Stomach (tissue), 9 donors: ENCODE data around the gene PPP2R5C. TPM values are rescaled to one million over a fixed set of nuclear protein-coding genes. Genes with fewer than 3 reads are reported as not detected.
"Not testable (repeated sequence)": the region's sequence is repeated elsewhere in the genome, so short reads cannot be mapped to it uniquely, and the experiment has no call there.

ENCODE experiments used
- DNase-seq, 2 donors: peaks; one replicate each; pipeline versions ENCODE4 v3.0.0 to v3.0.0-alpha.2; 2013 to 2019
- H3K27ac ChIP-seq, 5 donors: fragments of 200-600 bp in 4 of 5; sonication (generic) in 4 of 5; one replicate each; pipeline ENCODE4 v1.5.1; 2013 to 2019; ENCODE audit warnings: mild to moderate bottlenecking in 1 of 5, moderate library complexity in 1 of 5
- H3K27me3 ChIP-seq, 3 donors: fragments of 200-600 bp; sonication (generic); one replicate each; pipeline ENCODE4 v1.5.1; 2017 to 2019; ENCODE audit warnings: mixed run types in 1 of 3
- H3K36me3 ChIP-seq, 4 donors: fragments of 200-600 bp; sonication (generic); 1 replicate in 3 of 4; 2 replicates in 1 of 4; pipeline ENCODE4 v1.5.1; 2016 to 2019
- H3K4me1 ChIP-seq, 4 donors: fragments of 200-600 bp; sonication (generic); one replicate each; pipeline ENCODE4 v1.5.1; 2016 to 2019
- H3K4me3 ChIP-seq, 4 donors: fragments of 200-600 bp; sonication (generic) in 3 of 4; one replicate each; pipeline ENCODE4 v1.5.1; 2016 to 2019; ENCODE audit warnings: mild to moderate bottlenecking in 1 of 4
- H3K9me3 ChIP-seq, 4 donors: fragments of 200-600 bp; sonication (generic); one replicate each; pipeline ENCODE4 v1.5.1; 2016 to 2019
- CTCF ChIP-seq, 7 experiments: fragments of 450-650 bp in 4 of 7; fragments of 200-600 bp in 3 of 7; sonication (generic) in 3 of 7; IDR thresholded peaks; one replicate each; pipeline ENCODE4 v1.5.1; 2016 to 2019; ENCODE audit warnings: antibody characterized with exemption in 7 of 7, control low read depth in 2 of 7, mild to moderate bottlenecking in 1 of 7
- EP300 ChIP-seq: sonication (generic); formaldehyde crosslinking; IDR thresholded peaks from one replicate; pipeline ENCODE4 v1.6.1; 2017; ENCODE audit warnings: antibody characterized with exemption
- POLR2A ChIP-seq, 4 donors: fragments of 450-650 bp; IDR thresholded peaks; one replicate each; pipeline ENCODE4 v1.6.1; 2016; ENCODE audit warnings: antibody characterized with exemption in 4 of 4, control low read depth in 2 of 4, mild to moderate bottlenecking in 1 of 4, moderate library complexity in 1 of 4
- POLR2AphosphoS5 ChIP-seq, 3 donors: sonication (generic); formaldehyde crosslinking; IDR thresholded peaks; one replicate each; pipeline ENCODE4 v1.6.1; 2016; ENCODE audit warnings: antibody characterized with exemption in 3 of 3
- WGBS, 5 donors: extraction: QIAGEN DNeasy Blood & Tissue Kit in 3 of 5; methylation state at CpG; one replicate each; pipeline versions ENCODE4 v1.1.5 to v1.1.7; 2013 to 2018; 5-methylcytosine and 5-hydroxymethylcytosine counted together
- intact Hi-C: fragments of 100-400 bp; cut with DNase I; formaldehyde crosslinking; loops from one replicate; pipeline ENCODE4 v1.15.1; 2023; ENCODE audit warnings: low total_unique reads
- polyA plus RNA-seq, 3 donors: library from polyadenylated mRNA; stranded (reverse); fragments of 200-250 nt; gene quantifications; one replicate each; pipeline ENCODE4 v1.2.3, GENCODE V29; 2013
- total RNA-seq, 5 donors: library from RNA; depleted of rRNA; stranded (reverse); fragments of >200 nt; gene quantifications; one replicate each; pipeline versions ENCODE4 v1.1.0 to v1.2.3, GENCODE V29; 2014 to 2016
- donor health status: healthy with polysubstance abuse.
- donor health status: Bipolar disorder and iron deficiency.
- donor health status: healthy.

PPP2R5C gene
- total and polyA plus RNA-seq, 8 donors = 19.7 to 175 (median 89.6) TPM

GRCh38 chr14:101790232-101790631 lies 28.7 kb downstream of the PPP2R5C start:
- Histone ChIP-seq H3K27me3 (no peaks in the 10 kb centered on the region), H3K27ac (peak overlapping the region in 1 of 5 donors; percentile 19), H3K4me1 (peaks cover 0 to 25% (median 12%) of the 10 kb centered on the region in 4 donors), H3K9me3 (no peaks in the 10 kb centered on the region), H3K4me3 (no peak overlapping the region), H3K36me3 (peaks cover 0 to 4% (median 2%) of the 10 kb centered on the region in 4 donors)
- intact Hi-C loops = no loop called here
- TF ChIP-seq CTCF (IDR thresholded peaks at IDR 0.05) (no peak), POLR2A (IDR thresholded peaks at IDR 0.05) (no peak), EP300 (no peak), POLR2AphosphoS5 (IDR thresholded peaks at IDR 0.05) (no peak)
- DNase-seq = no peak
- 88 to 93% (median 91%) methylated on average over 7 of the region's 7 CpGs for WGBS, 5 donors

GRCh38 chr14:101791919-101792572 lies 30.5 kb downstream of the PPP2R5C start:
- DNase-seq = peak in 1 of 2 donors; percentile 79
- no peaks in the 10 kb centered on the region for H3K9me3 ChIP-seq
- H3K4me3 ChIP-seq = peak overlapping the region; percentile 12 to 33 (median 27)
- peak in 1 of 3 donors; percentile 62 for TF ChIP-seq POLR2AphosphoS5 (IDR thresholded peaks at IDR 0.05)
- TF ChIP-seq EP300 = no peak
- 24 to 30% (median 30%) methylated on average over 5 of the region's 5 CpGs for WGBS, 5 donors
- intact Hi-C loops = no loop called here
- no peaks in the 10 kb centered on the region for H3K27me3 ChIP-seq
- peak overlapping the region in 4 of 5 donors; percentile 43 to 69 (median 62) for H3K27ac ChIP-seq
- peaks cover 0 to 3% (median 2%) of the 10 kb centered on the region in 4 donors for H3K36me3 ChIP-seq
- H3K4me1 ChIP-seq = peaks cover 0 to 25% (median 12%) of the 10 kb centered on the region in 4 donors

- intact Hi-C loops = no loop called here
- Histone ChIP-seq H3K4me3 (no peak overlapping the region), H3K4me1 (peaks cover 0 to 30% (median 13%) of the 10 kb centered on the region in 4 donors), H3K36me3 (peaks cover 0 to 12% (median 6%) of the 10 kb centered on the region in 4 donors), H3K27ac (peak overlapping the region in 2 of 5 donors; percentile 42 to 75), H3K9me3 (no peaks in the 10 kb centered on the region), H3K27me3 (no peaks in the 10 kb centered on the region)
- no peak for DNase-seq
- TF ChIP-seq CTCF (IDR thresholded peaks at IDR 0.05) (no peak), POLR2AphosphoS5 (IDR thresholded peaks at IDR 0.05) (no peak), POLR2A (IDR thresholded peaks at IDR 0.05) (no peak), EP300 (no peak)
- WGBS, 5 donors = 91 to 98% (median 94%) methylated on average over 8 of the region's 8 CpGs
Observed at GRCh38 chr14:101796016-101796415, 34.5 kb downstream of the PPP2R5C start.

GRCh38 chr14:101796479-101796878 lies 35.0 kb downstream of the PPP2R5C start:
- no peaks in the 10 kb centered on the region for H3K9me3 ChIP-seq
- no peak for DNase-seq
- TF ChIP-seq EP300 (no peak), CTCF (IDR thresholded peaks at IDR 0.05) (no peak), POLR2AphosphoS5 (IDR thresholded peaks at IDR 0.05) (no peak), POLR2A (IDR thresholded peaks at IDR 0.05) (no peak)
- no peaks in the 10 kb centered on the region for H3K27me3 ChIP-seq
- H3K4me3 ChIP-seq = no peak overlapping the region
- peaks cover 0 to 12% (median 6%) of the 10 kb centered on the region in 4 donors for H3K36me3 ChIP-seq
- WGBS, 5 donors = 86 to 97% (median 95%) methylated on average over 10 of the region's 10 CpGs
- intact Hi-C loops = no loop called here
- peak overlapping the region in 2 of 5 donors; percentile 42 to 75 for H3K27ac ChIP-seq
- H3K4me1 ChIP-seq = peaks cover 0 to 30% (median 13%) of the 10 kb centered on the region in 4 donors

GRCh38 chr14:101797856-101798255 lies 36.3 kb downstream of the PPP2R5C start:
- TF ChIP-seq POLR2A (IDR thresholded peaks at IDR 0.05) = no peak
- TF ChIP-seq EP300 = no peak
- TF ChIP-seq CTCF (IDR thresholded peaks at IDR 0.05) = no peak
- TF ChIP-seq POLR2AphosphoS5 (IDR thresholded peaks at IDR 0.05) = peak in 1 of 3 donors; percentile 4
- Histone ChIP-seq H3K4me3 (no peak overlapping the region), H3K9me3 (no peaks in the 10 kb centered on the region), H3K27me3 (no peaks in the 10 kb centered on the region), H3K27ac (peak overlapping the region in 2 of 5 donors; percentile 65 to 75), H3K4me1 (peaks cover 0 to 16% (median 6%) of the 10 kb centered on the region in 4 donors), H3K36me3 (peaks cover 0 to 12% (median 6%) of the 10 kb centered on the region in 4 donors)
- 79 to 93% (median 92%) methylated on average over 5 of the region's 5 CpGs for WGBS, 5 donors
- no peak for DNase-seq
- intact Hi-C loops = no loop called here

- H3K4me3 ChIP-seq, intact Hi-C loops, H3K27ac ChIP-seq, DNase-seq, H3K36me3 ChIP-seq, H3K9me3 ChIP-seq, H3K27me3 ChIP-seq: not testable (repeated sequence)
- peaks cover 0 to 17% (median 7%) of the 10 kb centered on the region in 4 donors for H3K4me1 ChIP-seq
- WGBS, 5 donors = 96 to 100% (median 100%) methylated on average over 1 of the region's 1 CpG
Observed at GRCh38 chr14:101804373-101804772, 42.9 kb downstream of the PPP2R5C start.

- H3K27me3 ChIP-seq, H3K4me3 ChIP-seq, DNase-seq, H3K36me3 ChIP-seq, intact Hi-C loops, H3K27ac ChIP-seq, H3K9me3 ChIP-seq: not testable (repeated sequence)
- WGBS, 5 donors = 94 to 100% (median 100%) methylated on average over 1 of the region's 1 CpG
- H3K4me1 ChIP-seq = peaks cover 4 to 21% (median 12%) of the 10 kb centered on the region in 4 donors
Observed at GRCh38 chr14:101806252-101806651, 44.7 kb downstream of the PPP2R5C start.
